Measurements from ENCODE around the gene MBD5.

GRCh38 chr2:148023861-148024260 is 3.0 kb downstream of the MBD5 start:
- TF ChIP-seq CTCF (IDR thresholded peaks at IDR 0.05) (no peak), POLR2A (IDR thresholded peaks at IDR 0.05) (no peak)

Measured in adrenal gland (tissue), 5 donors.